GM12892 (cell line): Measurements from ENCODE around the gene ARIH1.

Experiments used
- POLR2A ChIP-seq: IDR thresholded peaks from 2 replicates; pipeline ENCODE4 v1.6.1; 2011; ENCODE audit warnings: low read depth, low read length, control low read depth
- POLR2AphosphoS5 ChIP-seq: IDR thresholded peaks from 2 replicates; pipeline ENCODE4 v1.6.1; 2011; ENCODE audit warnings: low read depth, low read length, control low read depth
- TAF1 ChIP-seq: IDR thresholded peaks from 2 replicates; pipeline ENCODE4 v1.6.1; 2011; ENCODE audit warnings: low read depth, mild to moderate bottlenecking, control low read depth, low read length, borderline replicate concordance

DNA sequence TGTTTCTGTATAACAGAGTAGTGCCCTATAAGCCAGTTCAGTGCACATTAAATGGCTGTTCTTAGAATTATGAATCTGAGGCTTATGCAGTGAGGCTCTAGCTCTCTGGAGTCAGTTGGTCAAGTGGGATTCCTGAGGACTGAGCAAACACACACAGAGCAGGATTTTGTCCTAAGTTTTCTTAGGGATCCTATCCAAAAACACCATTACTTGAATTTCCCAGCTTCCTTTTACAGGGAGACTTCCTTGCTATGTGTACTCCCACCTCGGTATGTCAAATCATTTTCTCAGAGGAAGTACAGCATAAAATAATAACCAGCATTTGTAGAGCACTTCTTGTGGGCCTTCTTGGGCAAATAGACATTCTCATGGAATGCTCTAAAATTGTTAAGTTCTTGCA lies 117.2 kb downstream of the ARIH1 start:
- TF ChIP-seq TAF1 (no peak), POLR2A (no peak), POLR2AphosphoS5 (no peak)
